GM21825 (cell line): ENCODE data around the gene TP53BP2.
"Not testable (repeated sequence)": the region's sequence is repeated elsewhere in the genome, so short reads cannot be mapped to it uniquely, and the experiment has no call there.

Experiments
- ATAC-seq: cut with Tn5 transposase; IDR thresholded peaks from one replicate; pipeline ENCODE4 v1.9.1; 2021; ENCODE audit warnings: mild to moderate bottlenecking, moderate library complexity; ENCODE audit not compliant: unreplicated experiment

Gene TP53BP2

GRCh38 chr1:223833948-223834347 lies 11.8 kb downstream of the TP53BP2 start:
- ATAC-seq: no peak

DNA sequence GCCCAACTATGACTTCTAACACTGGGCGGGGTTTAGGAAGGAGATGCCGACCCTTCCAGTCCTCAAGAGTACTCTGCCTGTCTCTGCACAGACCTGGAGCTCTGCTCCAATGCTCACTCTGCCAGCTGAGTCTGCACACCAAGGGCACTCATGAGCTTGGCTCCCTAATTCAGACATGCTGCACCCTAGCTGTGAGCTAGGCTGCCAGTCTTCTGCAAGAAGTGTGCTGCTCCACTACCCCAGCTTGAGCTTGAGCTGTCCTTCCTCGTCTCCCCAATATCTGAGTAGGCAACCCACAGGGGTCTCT lies 13.2 kb downstream of the TP53BP2 start:
- peak; percentile 31 for ATAC-seq

DNA sequence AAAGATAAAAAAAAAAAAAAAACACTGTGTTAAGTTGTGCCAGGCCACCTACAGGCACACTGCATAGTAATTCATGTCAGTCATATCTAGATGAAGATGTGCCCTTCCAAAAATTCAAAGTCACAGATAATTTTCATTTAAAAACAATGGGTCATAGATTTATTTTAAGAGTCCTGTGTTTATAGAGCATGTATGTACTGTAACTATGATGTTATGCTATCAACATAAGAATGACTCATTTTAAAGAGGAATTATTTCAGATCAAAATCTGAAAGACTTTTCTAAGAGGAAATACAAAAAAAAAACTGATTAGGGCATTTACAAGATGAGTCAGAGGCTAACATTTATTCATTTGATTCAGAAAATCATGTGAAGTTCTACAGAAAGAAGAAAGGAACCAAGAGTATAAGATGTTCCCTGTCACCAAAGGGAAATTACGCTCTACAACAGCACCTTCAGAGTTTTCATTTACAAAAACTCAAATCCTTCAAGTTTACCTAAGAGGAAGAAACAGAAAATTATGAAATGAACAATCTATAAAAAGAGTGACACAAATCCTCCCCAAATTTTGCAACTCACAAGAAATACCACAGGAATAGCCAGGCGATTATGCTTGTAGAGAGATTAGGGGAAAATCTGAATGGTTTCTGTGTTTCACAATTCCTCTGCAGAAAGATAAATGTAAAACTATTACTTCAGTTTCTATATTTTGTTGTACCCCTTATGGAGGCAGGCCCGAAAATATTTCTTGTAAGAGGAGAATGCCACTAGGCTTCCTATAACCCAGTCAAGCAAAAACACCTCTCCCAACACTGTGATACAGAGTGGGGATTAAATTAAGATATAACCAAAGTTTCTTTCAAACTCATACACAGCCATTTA lies 13.8 kb downstream of the TP53BP2 start:
- ATAC-seq: no peak

DNA sequence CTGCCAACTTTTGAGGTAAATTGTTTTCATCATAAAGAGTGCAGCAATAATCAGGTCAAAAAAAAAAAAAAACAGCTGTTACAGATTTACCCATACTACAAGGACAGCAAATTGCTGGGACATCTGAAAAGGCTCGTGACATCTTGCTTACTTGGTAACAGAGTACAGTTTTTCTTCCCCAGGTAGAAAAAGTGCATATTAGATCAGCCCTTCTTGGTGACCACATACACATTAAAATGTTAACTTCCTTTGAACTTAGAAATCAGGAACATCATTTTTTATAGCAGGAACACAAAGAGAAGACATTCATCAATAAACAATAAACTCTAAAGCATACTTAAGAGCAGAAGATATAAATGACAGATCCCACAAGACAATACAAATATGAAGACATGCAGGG lies 16.1 kb downstream of the TP53BP2 start:
- ATAC-seq: no peak

- no peak for ATAC-seq
Observed at GRCh38 chr1:223828162-223828848, 17.4 kb downstream of the TP53BP2 start.

GRCh38 chr1:223827193-223827663 lies 18.5 kb downstream of the TP53BP2 start:
- ATAC-seq: no peak

GRCh38 chr1:223825767-223826748 lies 19.7 kb downstream of the TP53BP2 start:
- ATAC-seq: no peak

- ATAC-seq: no peak
Observed at GRCh38 chr1:223824712-223825111, 21.0 kb downstream of the TP53BP2 start.

- ATAC-seq: no peak
Observed at GRCh38 chr1:223824287-223824686, 21.5 kb downstream of the TP53BP2 start.

- ATAC-seq: no peak
Observed at GRCh38 chr1:223820971-223821370, 24.8 kb downstream of the TP53BP2 start.

DNA sequence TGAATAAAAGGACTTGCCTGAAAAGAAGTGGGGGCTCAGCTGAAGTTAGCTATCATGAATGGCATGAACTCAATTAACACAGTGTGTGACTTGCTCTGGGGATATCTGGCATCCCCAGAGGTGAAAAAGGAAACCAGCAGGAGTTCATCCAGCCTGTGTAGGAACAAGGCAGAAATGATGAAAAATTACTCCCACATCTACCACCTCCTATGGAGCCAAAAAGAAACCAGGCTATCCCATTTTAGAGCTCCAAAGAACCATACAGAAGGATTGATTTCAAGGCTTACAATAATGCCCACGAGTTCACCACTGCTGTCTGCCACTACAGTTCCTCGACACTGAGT lies 25.3 kb downstream of the TP53BP2 start:
- no peak for ATAC-seq

DNA sequence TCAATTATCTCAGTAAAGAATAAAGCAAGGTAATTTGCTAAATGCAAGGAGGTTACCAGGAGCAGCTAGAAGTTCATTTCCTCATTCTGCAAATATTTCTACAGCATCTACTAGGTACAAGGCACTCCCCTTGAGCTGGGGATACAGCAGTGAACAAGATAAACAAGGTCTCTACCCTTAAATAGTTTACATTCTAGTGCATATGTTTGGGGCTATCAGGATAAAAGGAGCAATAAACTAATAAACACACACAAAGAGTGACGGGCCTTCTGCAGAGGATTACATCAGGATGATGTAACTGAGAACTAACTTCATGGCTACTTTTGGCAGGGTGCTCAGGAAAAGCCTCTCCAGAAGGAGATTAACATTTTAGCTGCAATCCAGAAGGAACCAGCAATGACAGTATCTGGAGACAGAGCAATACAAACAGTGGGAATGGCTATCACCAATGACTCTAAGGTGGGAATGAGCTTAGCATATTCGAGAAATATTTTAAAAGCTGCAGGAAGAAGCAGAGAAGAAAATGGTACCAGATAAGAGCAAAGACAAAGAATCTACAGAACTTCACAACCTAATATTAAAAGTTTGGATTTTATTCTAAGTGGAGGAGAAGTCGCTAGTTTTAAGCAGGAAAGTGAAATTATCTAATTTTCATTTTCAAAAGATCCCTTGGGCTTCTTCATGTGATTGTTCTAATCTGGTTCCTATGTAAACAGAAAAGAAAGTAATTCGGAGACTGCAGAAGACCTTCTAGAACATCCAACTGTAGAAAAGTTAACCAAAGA lies 25.8 kb downstream of the TP53BP2 start:
- no peak for ATAC-seq

DNA sequence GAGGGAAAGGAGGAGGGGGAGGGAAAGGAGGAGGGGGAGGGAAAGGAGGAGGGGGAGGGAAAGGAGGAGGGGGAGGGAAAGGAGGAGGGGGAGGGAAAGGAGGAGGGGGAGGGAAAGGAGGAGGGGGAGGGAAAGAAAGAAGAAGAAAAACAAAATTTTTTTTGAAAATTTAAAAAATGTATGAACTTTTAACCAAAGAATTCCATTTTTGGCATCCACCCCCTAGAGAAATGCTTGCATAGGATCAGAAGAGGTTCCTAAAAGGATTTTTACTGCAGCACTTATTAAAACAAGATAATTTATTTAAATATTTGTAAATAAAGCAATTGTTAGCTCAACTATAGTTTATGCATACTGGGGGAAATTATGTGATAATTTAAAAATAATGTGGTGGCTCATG lies 28.5 kb downstream of the TP53BP2 start:
- not testable (repeated sequence) for ATAC-seq

GRCh38 chr1:223815865-223816264 lies 29.9 kb downstream of the TP53BP2 start:
- ATAC-seq: no peak

DNA sequence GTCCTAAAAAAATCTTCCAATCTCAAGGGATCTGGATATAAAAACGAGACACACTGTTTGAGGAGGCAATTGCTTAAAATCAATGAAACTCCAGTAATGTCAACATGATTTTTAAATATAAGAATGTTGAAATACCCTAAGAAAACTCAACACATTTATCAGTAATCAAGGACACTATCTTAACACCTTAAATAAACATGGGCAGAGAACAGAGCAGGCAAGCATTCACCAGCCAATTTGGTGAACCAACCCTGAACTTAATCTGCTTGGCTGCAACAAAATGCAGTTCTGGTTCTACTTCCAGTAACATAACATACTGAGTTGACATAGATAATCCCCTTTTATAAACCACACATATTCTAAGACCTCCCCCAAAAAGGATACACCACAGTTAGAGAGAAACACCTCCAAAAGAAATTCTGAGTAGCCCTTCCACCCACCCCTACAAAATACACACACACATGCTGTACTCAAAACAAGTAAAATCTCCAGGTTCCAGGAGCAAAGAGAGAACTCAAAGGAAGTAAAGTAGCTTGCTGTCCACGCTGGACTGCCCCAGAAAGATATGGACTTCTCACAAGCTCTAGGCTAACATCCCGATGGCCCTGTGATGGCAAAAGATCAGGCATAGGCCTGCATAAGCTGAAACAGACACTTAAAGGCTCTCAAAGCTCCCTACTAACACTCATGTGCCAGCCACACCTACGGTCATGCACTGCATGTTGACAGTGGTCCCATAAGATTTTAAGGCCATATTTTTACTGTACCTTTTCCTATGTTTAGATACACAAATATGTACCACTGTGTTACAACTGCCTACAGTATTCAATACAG lies 30.5 kb downstream of the TP53BP2 start:
- ATAC-seq: no peak

DNA sequence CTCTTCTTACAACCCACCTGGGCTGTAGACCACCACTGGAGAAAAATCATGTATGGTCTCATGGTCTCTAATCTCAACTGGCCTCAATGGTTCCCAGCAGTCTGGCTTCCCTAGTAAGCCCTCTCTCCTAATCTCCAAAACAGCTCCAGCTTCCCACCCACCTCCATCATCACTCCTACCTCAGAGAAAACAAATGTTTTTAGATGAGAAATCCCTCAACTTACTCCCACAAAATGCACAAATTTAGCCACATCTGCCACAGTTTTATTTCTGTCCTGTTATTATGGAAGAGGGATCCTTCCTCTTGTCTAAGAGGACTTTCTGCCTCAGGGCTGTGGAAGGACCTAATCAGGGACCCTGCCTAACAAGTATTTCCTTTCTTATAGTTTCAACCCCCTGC lies 32.1 kb downstream of the TP53BP2 start:
- ATAC-seq: no peak

GRCh38 chr1:223811634-223812101 lies 34.1 kb downstream of the TP53BP2 start:
- ATAC-seq: no peak

- ATAC-seq: no peak
Observed at GRCh38 chr1:223810586-223810985, 35.2 kb downstream of the TP53BP2 start.

DNA sequence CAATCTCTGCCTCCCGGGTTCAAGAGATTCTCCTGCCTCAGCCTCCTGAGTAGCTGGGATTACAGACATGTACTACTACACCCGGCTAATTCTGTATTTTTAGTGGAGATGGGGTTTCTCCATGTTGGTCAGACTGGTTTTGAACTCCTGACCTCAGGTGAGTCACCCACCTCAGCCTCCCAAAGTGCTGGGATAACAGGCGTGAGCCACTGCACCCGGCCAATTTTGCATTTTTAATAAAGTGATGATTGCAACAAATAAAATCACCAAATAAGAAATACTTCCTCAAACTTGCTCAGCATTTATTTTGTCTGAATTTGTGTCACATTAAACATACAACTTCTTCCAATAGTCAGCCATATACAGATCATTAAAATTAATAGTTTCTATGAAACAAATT lies 35.8 kb downstream of the TP53BP2 start:
- ATAC-seq: not testable (repeated sequence)
